Spleen (tissue), 11 donors: ENCODE results near the gene TPO. TPM values are rescaled to one million over a fixed set of nuclear protein-coding genes. Genes with fewer than 3 reads are reported as not detected.

Source experiments
- DNase-seq: peaks from one replicate; pipeline ENCODE4 v3.0.0-alpha.2; 2020
- H3K27ac ChIP-seq, 8 donors: fragments of 200-600 bp; sonication (generic) in 7 of 8; 1 replicate in 4 of 8; 2 replicates in 4 of 8; pipeline versions ENCODE4 v1.5.0 to v1.8.0; 2016 to 2021; ENCODE audit warnings: inconsistent platforms in 4 of 8, mild to moderate bottlenecking in 4 of 8, moderate library complexity in 1 of 8
- H3K27me3 ChIP-seq, 7 donors: fragments of 200-600 bp; sonication (generic) in 6 of 7; replicated peaks in 1 of 7; 1 replicate in 4 of 7; 2 replicates in 3 of 7; pipeline versions ENCODE4 v1.5.0 to v1.8.0; 2016 to 2021; ENCODE audit warnings: inconsistent platforms in 3 of 7, mild to moderate bottlenecking in 1 of 7
- H3K36me3 ChIP-seq, 6 donors: fragments of 200-600 bp; sonication (generic) in 5 of 6; 1 replicate in 4 of 6; 2 replicates in 2 of 6; pipeline versions ENCODE4 v1.5.0 to v1.8.0; 2016 to 2021; ENCODE audit warnings: inconsistent platforms in 2 of 6
- H3K4me1 ChIP-seq, 6 donors: fragments of 200-600 bp; sonication (generic) in 5 of 6; 1 replicate in 3 of 6; 2 replicates in 3 of 6; pipeline versions ENCODE4 v1.5.0 to v1.8.0; 2016 to 2021; ENCODE audit warnings: inconsistent platforms in 3 of 6
- H3K4me3 ChIP-seq, 8 donors: fragments of 200-600 bp; sonication (generic) in 7 of 8; 1 replicate in 4 of 8; 2 replicates in 4 of 8; pipeline versions ENCODE4 v1.5.0 to v1.8.0; 2016 to 2021; ENCODE audit warnings: inconsistent platforms in 4 of 8, mild to moderate bottlenecking in 4 of 8, moderate library complexity in 2 of 8
- H3K9me3 ChIP-seq, 8 donors: fragments of 200-600 bp; sonication (generic) in 7 of 8; 1 replicate in 4 of 8; 2 replicates in 4 of 8; pipeline versions ENCODE4 v1.5.0 to v1.8.0; 2016 to 2021; ENCODE audit warnings: inconsistent platforms in 4 of 8
- POLR2A ChIP-seq, 3 donors: fragments of 450-650 bp; IDR thresholded peaks; one replicate each; pipeline ENCODE4 v1.5.1; 2017; ENCODE audit warnings: antibody characterized with exemption in 3 of 3, mild to moderate bottlenecking in 1 of 3
- POLR2AphosphoS5 ChIP-seq, 3 donors: sonication (generic); formaldehyde crosslinking; IDR thresholded peaks; one replicate each; pipeline ENCODE4 v1.5.1; 2017; ENCODE audit warnings: antibody characterized with exemption in 3 of 3
- WGBS, 5 donors: extraction: QIAGEN DNeasy Blood & Tissue Kit in 3 of 5; methylation state at CpG; one replicate each; pipeline versions ENCODE4 v1.1.5 to v1.1.7; 2013 to 2018; 5-methylcytosine and 5-hydroxymethylcytosine counted together
- intact Hi-C: fragments of 100-400 bp; cut with DNase I; formaldehyde crosslinking; loops from one replicate; pipeline ENCODE4 v1.15.0; 2023; ENCODE audit warnings: low total_unique reads
- polyA plus RNA-seq, 3 donors: library from polyadenylated mRNA; stranded (reverse); fragments of 200-250 nt; gene quantifications; one replicate each; pipeline ENCODE4 v1.2.1, GENCODE V29; 2013
- total RNA-seq, 7 donors: library from RNA; depleted of rRNA in 3 of 7; stranded (reverse); fragments of >200 nt in 3 of 7; fragmentation: NEBNext Ultra II Directional in 4 of 7; extraction: Animal tissue kit (Norgen Biotek cat#: 25700) in 4 of 7; gene quantifications; one replicate each; pipeline versions ENCODE4 v1.1.0 to v1.2.1, GENCODE V29; 2016 to 2021
- TF ChIP-seq, protein P1 (sequence below), 11 experiments: fragments of 200-600 bp in 7 of 11; fragments of 450-650 bp in 4 of 11; sonication (generic) in 4 of 11; IDR thresholded peaks in 8 of 11; conservative IDR thresholded peaks in 3 of 11; 1 replicate in 7 of 11; 2 replicates in 4 of 11; pipeline versions ENCODE4 v1.4.0 to v1.8.0; 2016 to 2021; ENCODE audit warnings: antibody characterized with exemption in 11 of 11, inconsistent platforms in 4 of 11, mild to moderate bottlenecking in 1 of 11
- donor health status: healthy with polysubstance abuse.
- donor health status: DM: no; HTN: no; CAD: no; lungs with moderate emphysema.
- donor health status: DM: no; HTN: no; CAD: no.
- donor health status: Bipolar disorder and iron deficiency.
- donor health status: healthy.
- donor health status: DM: no; HTN: no; CAD: no.
- donor health status: DM: yes; HTN: yes; CAD: no.

TPO gene
- total and polyA plus RNA-seq, 10 donors: 14.4 to 127 (median 49.0) TPM

DNA sequence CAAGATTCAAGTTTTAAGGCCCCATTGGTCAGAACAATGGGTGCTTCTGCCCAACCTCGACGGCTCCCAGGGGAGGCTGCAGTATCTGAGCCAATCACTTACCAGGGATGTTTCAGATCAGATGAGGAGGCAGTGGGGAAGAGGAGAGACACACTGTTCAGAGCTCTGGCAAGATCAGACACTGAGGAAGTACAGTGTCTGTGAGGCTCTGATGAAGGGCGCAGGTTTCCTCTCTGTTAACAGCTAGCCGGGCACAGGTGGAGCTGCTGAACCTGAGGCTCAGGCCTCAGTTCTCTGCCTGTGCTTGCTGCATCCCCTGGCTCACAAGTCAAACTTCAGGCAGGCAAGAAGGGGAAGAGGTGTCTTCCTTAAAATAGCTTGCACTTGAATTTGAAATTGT is 69.7 kb downstream of the TPO start:
- Histone ChIP-seq H3K27me3 (no peaks in the 10 kb centered on the region), H3K27ac (no peak overlapping the region), H3K4me3 (no peak overlapping the region), H3K36me3 (peaks cover 0 to 28% (median 0%) of the 10 kb centered on the region in 6 donors), H3K9me3 (no peaks in the 10 kb centered on the region), H3K4me1 (peaks cover 0 to 8% (median 0%) of the 10 kb centered on the region in 6 donors)
- TF ChIP-seq, protein P1, sequence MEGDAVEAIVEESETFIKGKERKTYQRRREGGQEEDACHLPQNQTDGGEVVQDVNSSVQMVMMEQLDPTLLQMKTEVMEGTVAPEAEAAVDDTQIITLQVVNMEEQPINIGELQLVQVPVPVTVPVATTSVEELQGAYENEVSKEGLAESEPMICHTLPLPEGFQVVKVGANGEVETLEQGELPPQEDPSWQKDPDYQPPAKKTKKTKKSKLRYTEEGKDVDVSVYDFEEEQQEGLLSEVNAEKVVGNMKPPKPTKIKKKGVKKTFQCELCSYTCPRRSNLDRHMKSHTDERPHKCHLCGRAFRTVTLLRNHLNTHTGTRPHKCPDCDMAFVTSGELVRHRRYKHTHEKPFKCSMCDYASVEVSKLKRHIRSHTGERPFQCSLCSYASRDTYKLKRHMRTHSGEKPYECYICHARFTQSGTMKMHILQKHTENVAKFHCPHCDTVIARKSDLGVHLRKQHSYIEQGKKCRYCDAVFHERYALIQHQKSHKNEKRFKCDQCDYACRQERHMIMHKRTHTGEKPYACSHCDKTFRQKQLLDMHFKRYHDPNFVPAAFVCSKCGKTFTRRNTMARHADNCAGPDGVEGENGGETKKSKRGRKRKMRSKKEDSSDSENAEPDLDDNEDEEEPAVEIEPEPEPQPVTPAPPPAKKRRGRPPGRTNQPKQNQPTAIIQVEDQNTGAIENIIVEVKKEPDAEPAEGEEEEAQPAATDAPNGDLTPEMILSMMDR (IDR thresholded peaks at IDR 0.05 in 8 of 11, conservative IDR thresholded peaks at IDR 0.05 in 3 of 11): no peak
- no peak for TF ChIP-seq POLR2A (IDR thresholded peaks at IDR 0.05)
- TF ChIP-seq POLR2AphosphoS5 (IDR thresholded peaks at IDR 0.05): no peak
- WGBS, 5 donors: 71 to 87% (median 79%) methylated on average over 4 of the region's 4 CpGs
- DNase-seq: peak; percentile 40
- intact Hi-C loops: no loop called here

DNA sequence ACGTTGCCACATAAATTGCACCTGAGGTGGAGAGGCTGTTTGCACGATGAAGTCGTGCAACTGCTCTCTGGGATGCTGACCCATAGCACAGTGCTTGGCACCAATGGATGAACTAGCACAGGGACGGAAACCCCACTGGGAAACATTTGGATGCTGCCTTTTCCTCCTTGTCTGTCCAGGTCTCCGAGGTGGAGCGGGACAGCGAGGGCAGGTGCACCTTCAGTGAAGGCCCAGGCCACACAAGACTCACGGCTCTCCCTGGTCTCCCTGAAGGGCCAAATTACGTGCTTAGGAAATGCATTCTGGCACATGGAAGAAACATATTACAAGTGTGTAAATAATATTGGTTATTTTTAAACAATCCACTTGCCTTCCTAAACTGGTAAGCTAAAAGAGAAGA is 70.3 kb downstream of the TPO start:
- DNase-seq: peak; percentile 39
- WGBS, 5 donors: 76 to 91% (median 91%) methylated on average over 9 of the region's 9 CpGs
- Histone ChIP-seq H3K36me3 (peaks cover 0 to 22% (median 0%) of the 10 kb centered on the region in 6 donors), H3K9me3 (no peaks in the 10 kb centered on the region), H3K4me3 (no peak overlapping the region), H3K27me3 (no peaks in the 10 kb centered on the region), H3K27ac (no peak overlapping the region), H3K4me1 (peaks cover 0 to 14% (median 0%) of the 10 kb centered on the region in 6 donors)
- TF ChIP-seq POLR2AphosphoS5 (IDR thresholded peaks at IDR 0.05): no peak
- TF ChIP-seq, protein P1 (IDR thresholded peaks at IDR 0.05 in 8 of 11, conservative IDR thresholded peaks at IDR 0.05 in 3 of 11): no peak
- TF ChIP-seq POLR2A (IDR thresholded peaks at IDR 0.05): no peak
- intact Hi-C loops: no loop called here

- intact Hi-C loops: no loop called here
- Histone ChIP-seq H3K9me3 (no peaks in the 10 kb centered on the region), H3K36me3 (peaks cover 0 to 21% (median 0%) of the 10 kb centered on the region in 6 donors), H3K27ac (no peak overlapping the region), H3K4me1 (peaks cover 0 to 17% (median 0%) of the 10 kb centered on the region in 6 donors), H3K4me3 (no peak overlapping the region), H3K27me3 (no peaks in the 10 kb centered on the region)
- peak; percentile 64 for DNase-seq
- TF ChIP-seq, protein P1 (IDR thresholded peaks at IDR 0.05 in 8 of 11, conservative IDR thresholded peaks at IDR 0.05 in 3 of 11): no peak
- TF ChIP-seq POLR2A (IDR thresholded peaks at IDR 0.05) (no peak), POLR2AphosphoS5 (IDR thresholded peaks at IDR 0.05) (peak in 1 of 3 donors; percentile 11)
- whole genome bisulfite sequencing, 5 donors: 88 to 96% (median 92%) methylated on average over 22 of the region's 22 CpGs
Measured at GRCh38 chr2:1484131-1484884, 71.0 kb downstream of the TPO start.

DNA sequence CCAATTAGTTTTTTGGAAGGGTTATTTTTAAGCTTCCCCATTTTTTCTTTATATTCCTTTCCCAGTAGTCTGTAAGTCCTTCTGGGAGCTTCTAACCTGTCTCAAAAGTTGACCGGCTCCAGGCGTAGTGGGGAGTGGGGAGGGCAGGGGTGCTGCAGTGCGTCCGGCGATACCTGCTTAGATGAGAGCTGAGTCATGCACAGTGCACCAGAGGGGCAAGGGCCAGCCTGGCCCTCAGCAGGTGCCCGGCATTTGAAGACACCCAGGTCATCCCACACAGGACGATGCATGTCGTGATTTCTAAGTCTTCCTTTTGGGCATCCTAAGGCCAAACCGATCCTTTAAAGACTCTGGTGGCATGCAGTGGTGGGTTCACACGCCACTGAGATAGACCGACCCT is 73.4 kb downstream of the TPO start:
- intact Hi-C loops: no loop called here
- TF ChIP-seq POLR2AphosphoS5 (IDR thresholded peaks at IDR 0.05) (no peak), POLR2A (IDR thresholded peaks at IDR 0.05) (no peak)
- TF ChIP-seq, protein P1 (IDR thresholded peaks at IDR 0.05 in 8 of 11, conservative IDR thresholded peaks at IDR 0.05 in 3 of 11): no peak
- H3K27ac ChIP-seq: peak overlapping the region in 4 of 8 donors; percentile 48 to 75 (median 66)
- no peaks in the 10 kb centered on the region for H3K27me3 ChIP-seq
- H3K4me3 ChIP-seq: no peak overlapping the region
- H3K4me1 ChIP-seq: peaks cover 0 to 17% (median 0%) of the 10 kb centered on the region in 6 donors
- H3K36me3 ChIP-seq: peaks cover 0 to 17% (median 0%) of the 10 kb centered on the region in 6 donors
- no peaks in the 10 kb centered on the region for H3K9me3 ChIP-seq
- 86 to 96% (median 90%) methylated on average over 9 to 11 of the region's 11 CpGs for WGBS, 5 donors
- DNase-seq: peak; percentile 48
